Testis (tissue), 3 donors: Measurements from ENCODE around the gene EFCAB8. TPM values are rescaled to one million over a fixed set of nuclear protein-coding genes. Genes with fewer than 3 reads are reported as not detected.
"Not testable (repeated sequence)": the region's sequence is repeated elsewhere in the genome, so short reads cannot be mapped to it uniquely, and the experiment has no call there.

Experiments
- DNase-seq: peaks from one replicate; pipeline ENCODE4 v3.0.0-alpha.2; 2019
- H3K27ac ChIP-seq, 2 donors: fragments of 200-600 bp; sonication (generic); one replicate each; pipeline ENCODE4 v1.5.1; 2019
- H3K27me3 ChIP-seq: fragments of 200-600 bp; sonication (generic); one replicate; pipeline ENCODE4 v1.5.1; 2019
- H3K36me3 ChIP-seq: fragments of 200-600 bp; sonication (generic); one replicate; pipeline ENCODE4 v1.5.1; 2017; ENCODE audit warnings: low read depth; ENCODE audit errors: missing control alignments
- H3K4me1 ChIP-seq: fragments of 200-600 bp; sonication (generic); one replicate; pipeline ENCODE4 v1.5.1; 2019
- H3K4me3 ChIP-seq, 2 donors: fragments of 200-600 bp; sonication (generic); one replicate each; pipeline ENCODE4 v1.5.1; 2017 to 2019
- H3K9me3 ChIP-seq: fragments of 200-600 bp; sonication (generic); one replicate; pipeline ENCODE4 v1.5.1; 2017
- CTCF ChIP-seq, 3 experiments: fragments of 450-650 bp in 2 of 3; fragments of 200-600 bp in 1 of 3; sonication (generic) in 1 of 3; IDR thresholded peaks; one replicate each; pipeline ENCODE4 v1.5.1; 2016 to 2019; ENCODE audit warnings: antibody characterized with exemption in 3 of 3, mild to moderate bottlenecking in 2 of 3, moderate library complexity in 1 of 3
- POLR2A ChIP-seq: fragments of 450-650 bp; IDR thresholded peaks from one replicate; pipeline ENCODE4 v1.6.1; 2017; ENCODE audit warnings: antibody characterized with exemption, mild to moderate bottlenecking, moderate library complexity
- WGBS, 2 donors: methylation state at CpG; one replicate each; pipeline ENCODE4 v1.1.5; 2018; 5-methylcytosine and 5-hydroxymethylcytosine counted together
- intact Hi-C: fragments of 100-400 bp; cut with DNase I; formaldehyde crosslinking; loops from one replicate; pipeline ENCODE4 v1.15.1; 2023; ENCODE audit warnings: low total_unique reads
- polyA plus RNA-seq: library from polyadenylated mRNA; stranded (reverse); fragments of 350-450 nt; fragmentation: Illumina TruSeq; extraction: RNeasy Lipid Tissue Mini Kit (QIAGEN cat#74804); gene quantifications from one replicate; pipeline ENCODE4 v1.2.3, GENCODE V29; 2014; ENCODE audit warnings: low read depth, low replicate concordance; ENCODE audit not compliant: insufficient read depth
- total RNA-seq, 2 donors: library from RNA; depleted of rRNA; stranded (reverse); fragments of >200 nt; gene quantifications; one replicate each; pipeline ENCODE4 v1.2.3, GENCODE V29; 2016

The EFCAB8 gene
- total and polyA plus RNA-seq, 3 donors from 2014 or later: 4.9 to 9.5 (median 6.3) TPM

GRCh38 chr20:32896521-32897280, 38.0 kb downstream of the EFCAB8 start:
- 94 to 95% methylated on average over 18 of the region's 18 CpGs for WGBS, 2 donors
- TF ChIP-seq CTCF (IDR thresholded peaks at IDR 0.05) (no peak), POLR2A (no peak)
- no peak overlapping the region for H3K27ac ChIP-seq
- no peaks in the 10 kb centered on the region for H3K4me1 ChIP-seq
- no peaks in the 10 kb centered on the region for H3K9me3 ChIP-seq
- no peak for DNase-seq
- intact Hi-C loops: no loop called here
- H3K36me3 ChIP-seq: no peaks in the 10 kb centered on the region
- H3K27me3 ChIP-seq: no peaks in the 10 kb centered on the region
- no peak overlapping the region for H3K4me3 ChIP-seq

- intact Hi-C loops: no loop called here
- Histone ChIP-seq H3K4me3 (no peak overlapping the region), H3K27ac (no peak overlapping the region), H3K36me3 (no peaks in the 10 kb centered on the region), H3K27me3 (no peaks in the 10 kb centered on the region), H3K9me3 (no peaks in the 10 kb centered on the region), H3K4me1 (no peaks in the 10 kb centered on the region)
- DNase-seq: no peak
- WGBS, 2 donors: 87 to 90% methylated on average over 6 of the region's 6 CpGs
- TF ChIP-seq CTCF (IDR thresholded peaks at IDR 0.05) (no peak), POLR2A (no peak)
Measured at GRCh38 chr20:32898729-32899128, 40.0 kb downstream of the EFCAB8 start.

GRCh38 chr20:32902456-32903420, 44.0 kb downstream of the EFCAB8 start:
- no peak overlapping the region for H3K4me3 ChIP-seq
- no peak overlapping the region for H3K27ac ChIP-seq
- WGBS, 2 donors: 72 to 79% methylated on average over 21 to 25 of the region's 25 CpGs
- H3K4me1 ChIP-seq: no peaks in the 10 kb centered on the region
- no peaks in the 10 kb centered on the region for H3K27me3 ChIP-seq
- DNase-seq: peak; percentile 51
- peak; percentile 67 to 85 (median 82) for TF ChIP-seq CTCF (IDR thresholded peaks at IDR 0.05)
- TF ChIP-seq POLR2A: no peak
- H3K36me3 ChIP-seq: no peaks in the 10 kb centered on the region
- no peaks in the 10 kb centered on the region for H3K9me3 ChIP-seq
- intact Hi-C loops: loop anchor here (10.0 kb wide), 1 partner anchor 392 kb away; no protein-coding TSS in a partner anchor

- Histone ChIP-seq H3K4me3 (no peak overlapping the region), H3K36me3 (no peaks in the 10 kb centered on the region), H3K27me3 (no peaks in the 10 kb centered on the region), H3K27ac (no peak overlapping the region), H3K4me1 (no peaks in the 10 kb centered on the region), H3K9me3 (no peaks in the 10 kb centered on the region)
- TF ChIP-seq CTCF (IDR thresholded peaks at IDR 0.05): no peak
- no peak for TF ChIP-seq POLR2A
- intact Hi-C loops: loop anchor here (10.0 kb wide), 1 partner anchor 391 kb away; no protein-coding TSS in a partner anchor
- DNase-seq: no peak
- WGBS, 2 donors: 92 to 93% methylated on average over 5 of the region's 5 CpGs
Measured at GRCh38 chr20:32903666-32904175, 45.0 kb downstream of the EFCAB8 start.

GRCh38 chr20:32904678-32905077, 46.0 kb downstream of the EFCAB8 start:
- 93 to 97% methylated on average over 7 of the region's 7 CpGs for WGBS, 2 donors

More at GRCh38 chr20:32904678-32905077, 46.0 kb downstream of the EFCAB8 start:
- not testable (repeated sequence) for H3K9me3 ChIP-seq, H3K36me3 ChIP-seq, H3K4me3 ChIP-seq, DNase-seq, H3K27ac ChIP-seq, H3K27me3 ChIP-seq, H3K4me1 ChIP-seq
- intact Hi-C loops: loop anchor here (10.0 kb wide), 1 partner anchor 390 kb away; no protein-coding TSS in a partner anchor
